IPS DF 4.7 (cell line): ENCODE results near the gene PWP1.
A peak's percentile ranks its signal among the peaks of the same experiment; 100 is the strongest.
"Not testable (repeated sequence)": the region's sequence is repeated elsewhere in the genome, so short reads cannot be mapped to it uniquely, and the experiment has no call there.

Experiments
- DNase-seq: peaks from one replicate; pipeline ENCODE4 v3.0.0-alpha.2; 2013; ENCODE audit warnings: low spot score; ENCODE audit errors: extremely low read depth

The PWP1 gene

DNA sequence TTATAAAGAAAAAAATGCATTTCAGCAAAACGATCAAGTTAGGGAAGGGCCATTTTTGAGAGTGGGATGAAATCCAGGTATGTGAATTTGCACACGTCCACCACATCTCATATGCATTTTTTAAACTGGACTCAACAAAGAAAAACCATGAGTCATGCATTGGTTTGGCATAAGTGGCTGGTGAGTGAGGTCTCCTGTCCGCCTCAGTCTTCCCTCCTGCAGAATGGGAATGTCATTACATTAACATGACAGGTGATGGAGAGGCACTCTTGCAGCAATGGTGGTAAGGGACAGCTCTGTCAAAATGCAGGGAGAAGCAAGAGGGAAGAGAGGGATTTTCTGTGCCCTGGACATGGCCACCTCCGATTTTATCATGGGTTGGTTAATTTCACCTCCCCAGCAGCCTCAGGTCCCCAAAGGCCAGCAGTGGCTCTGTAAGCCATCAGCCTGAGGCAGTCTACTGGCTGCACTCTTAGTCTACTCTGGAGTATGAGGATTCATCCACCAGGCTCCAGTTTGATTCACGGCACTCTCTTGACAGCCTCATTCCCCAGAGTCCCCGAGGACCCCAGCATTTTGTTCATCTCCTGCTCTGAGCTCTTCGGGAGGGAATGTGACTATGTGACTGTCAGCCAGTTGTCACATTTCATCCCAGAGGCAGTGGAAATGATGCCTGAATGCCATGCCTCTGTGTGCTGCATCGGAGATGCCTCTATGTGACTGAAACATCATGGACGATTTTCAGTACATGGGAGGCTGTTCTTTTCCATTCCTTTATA lies 17.1 kb upstream of the PWP1 start:
- no peak for DNase-seq

DNA sequence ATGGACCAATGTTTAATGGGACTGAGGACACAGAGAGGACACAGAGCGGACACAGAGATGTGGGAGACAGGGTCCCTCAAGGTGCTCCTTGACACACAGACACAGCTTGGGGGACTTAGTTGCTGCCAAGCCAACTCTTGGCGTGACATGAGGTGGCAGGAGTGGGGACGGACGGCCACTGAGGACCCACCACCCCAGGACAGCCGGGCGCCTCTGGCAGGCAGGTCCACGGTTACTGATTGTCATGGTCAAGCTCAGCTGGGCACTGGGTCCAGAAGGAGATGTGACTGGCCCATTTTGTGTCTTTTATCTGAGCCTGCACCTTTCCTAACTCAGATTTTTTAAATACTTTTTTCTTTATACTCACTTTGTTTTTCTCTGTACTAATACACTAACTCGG lies 15.7 kb upstream of the PWP1 start:
- DNase-seq = no peak

DNA sequence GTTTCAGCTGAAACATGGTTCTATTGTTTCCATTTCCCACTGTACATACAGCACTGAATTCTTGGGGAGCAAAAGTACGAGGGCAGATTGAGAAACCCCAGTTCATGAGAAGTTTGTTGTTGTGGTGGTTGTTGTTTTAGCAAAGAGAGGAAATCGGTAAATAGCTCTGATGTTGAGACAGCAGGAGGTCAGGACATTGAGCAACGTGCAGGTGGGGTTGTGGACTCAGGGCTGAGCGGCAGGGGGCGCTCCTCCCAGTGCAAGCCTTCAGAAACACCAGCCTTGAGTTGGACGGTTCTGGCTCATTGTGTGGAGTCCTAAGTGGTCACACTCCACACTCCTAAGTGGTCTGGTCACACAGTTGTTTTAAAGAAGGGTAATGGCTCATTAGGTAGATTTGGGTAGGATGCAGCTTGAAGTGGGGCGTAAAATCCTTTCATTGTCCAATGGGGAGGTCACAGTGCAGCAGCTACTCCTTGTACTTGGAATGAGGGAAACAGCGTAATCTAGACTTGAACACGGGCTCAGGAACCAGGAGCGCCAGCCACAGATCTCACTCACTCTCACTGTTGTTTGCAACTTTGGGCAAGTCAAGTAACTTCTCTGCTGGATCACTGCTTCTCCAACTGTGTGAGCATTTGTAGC lies 14.5 kb upstream of the PWP1 start:
- DNase-seq = peak; percentile 74

DNA sequence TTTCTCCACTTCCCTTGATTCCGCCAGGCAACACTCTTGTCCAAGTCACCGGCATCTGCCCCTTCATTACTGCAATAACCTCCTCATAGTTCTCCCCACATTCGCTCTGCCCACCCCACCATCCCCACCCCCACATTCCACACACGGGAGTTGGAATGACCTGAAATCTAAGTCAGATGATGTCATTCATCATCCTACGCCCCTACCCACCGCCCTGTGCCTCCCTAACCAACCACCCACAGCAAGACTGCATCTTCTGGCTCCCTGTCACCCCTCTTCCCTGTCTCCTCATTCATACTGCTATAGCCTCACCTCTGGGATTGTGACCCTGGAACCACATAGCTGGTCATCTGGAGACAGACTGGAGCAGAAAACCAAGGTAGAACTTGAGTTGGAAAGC lies 7.9 kb upstream of the PWP1 start:
- no peak for DNase-seq

DNA sequence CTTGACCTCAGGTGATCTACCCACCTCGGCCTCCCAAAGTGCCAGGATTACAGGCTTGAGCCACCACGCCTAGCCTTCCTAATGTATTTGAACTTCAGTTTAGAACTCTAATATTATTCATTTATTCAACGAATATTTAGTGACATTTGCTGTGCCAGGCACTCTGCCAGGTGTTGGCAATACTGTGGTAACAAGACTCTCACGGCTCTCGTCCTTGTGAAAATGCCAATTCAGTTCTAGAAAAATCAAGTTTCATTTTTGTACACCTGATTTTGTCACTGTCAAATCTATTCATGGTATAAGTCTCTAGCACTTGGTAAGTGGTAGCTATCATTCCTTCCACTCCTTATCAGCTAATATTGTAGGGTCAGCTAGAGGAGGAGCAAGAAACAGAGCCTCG lies 6.3 kb upstream of the PWP1 start:
- no peak for DNase-seq

DNA sequence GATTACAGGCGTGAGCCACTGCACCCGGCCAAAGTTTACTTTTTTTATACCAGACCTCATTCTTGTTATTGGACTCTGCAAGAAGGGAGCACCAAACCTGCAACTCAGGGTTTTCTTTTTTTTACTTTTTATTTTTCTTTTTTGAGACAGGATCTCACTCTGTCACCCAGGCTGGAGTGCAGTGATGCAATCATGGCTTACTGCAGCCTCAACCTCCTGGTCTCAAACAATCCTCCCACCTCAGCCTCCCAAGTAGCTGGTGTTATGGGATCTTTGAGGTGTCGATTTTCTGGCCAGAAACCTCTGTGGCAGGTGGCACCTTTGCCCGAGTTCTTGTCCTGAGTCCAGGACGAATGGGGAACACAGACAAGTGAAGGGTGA lies 4.2 kb upstream of the PWP1 start:
- DNase-seq = no peak

DNA sequence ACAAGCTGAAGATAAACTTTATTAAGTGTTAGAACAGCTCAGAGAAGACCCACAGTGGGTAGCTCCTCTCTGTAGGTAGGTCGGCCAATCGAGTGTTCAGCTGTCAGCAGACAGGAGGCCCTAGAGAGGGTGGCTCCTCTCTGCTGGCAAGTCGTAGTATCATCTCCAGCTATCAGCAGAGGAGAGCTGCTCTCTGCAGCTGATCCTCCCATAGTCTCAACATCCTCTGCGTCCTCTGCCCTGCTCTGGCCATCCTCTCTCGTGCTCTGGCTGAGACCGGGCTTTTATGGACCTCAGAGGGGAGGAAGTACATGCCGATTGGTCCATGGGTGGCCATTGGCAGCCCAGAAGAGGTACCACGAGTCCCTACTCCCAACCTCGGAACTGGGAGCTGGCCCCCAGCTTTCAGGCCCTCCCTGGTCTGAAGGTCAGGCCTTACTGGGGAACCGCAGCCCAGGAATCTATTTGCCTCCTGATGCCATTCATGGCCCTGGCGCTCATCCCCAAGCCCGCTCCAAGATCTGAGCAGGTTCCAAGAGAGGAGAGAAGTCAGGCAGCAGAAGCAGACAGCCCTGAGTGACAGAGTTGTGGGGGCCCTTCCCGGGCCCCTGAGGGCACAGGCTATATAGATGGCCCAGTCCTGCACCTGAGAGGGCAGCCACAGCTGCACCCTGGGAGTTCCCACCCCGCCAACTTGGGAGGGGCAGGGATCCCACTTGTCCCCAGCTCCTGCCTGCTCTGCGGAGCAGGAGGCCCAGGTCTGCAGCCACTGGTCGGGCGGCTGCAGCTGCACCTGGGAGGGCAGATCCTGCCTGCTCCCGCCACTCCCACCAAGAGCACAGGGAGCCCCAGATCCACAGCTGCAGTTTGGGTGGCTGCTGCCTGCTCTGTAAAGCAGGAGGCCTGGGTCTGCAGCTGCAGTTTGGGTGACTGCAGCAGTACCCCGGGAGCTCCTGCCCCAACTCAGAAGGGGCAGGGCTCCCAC lies 3.5 kb upstream of the PWP1 start:
- no peak for DNase-seq

DNA sequence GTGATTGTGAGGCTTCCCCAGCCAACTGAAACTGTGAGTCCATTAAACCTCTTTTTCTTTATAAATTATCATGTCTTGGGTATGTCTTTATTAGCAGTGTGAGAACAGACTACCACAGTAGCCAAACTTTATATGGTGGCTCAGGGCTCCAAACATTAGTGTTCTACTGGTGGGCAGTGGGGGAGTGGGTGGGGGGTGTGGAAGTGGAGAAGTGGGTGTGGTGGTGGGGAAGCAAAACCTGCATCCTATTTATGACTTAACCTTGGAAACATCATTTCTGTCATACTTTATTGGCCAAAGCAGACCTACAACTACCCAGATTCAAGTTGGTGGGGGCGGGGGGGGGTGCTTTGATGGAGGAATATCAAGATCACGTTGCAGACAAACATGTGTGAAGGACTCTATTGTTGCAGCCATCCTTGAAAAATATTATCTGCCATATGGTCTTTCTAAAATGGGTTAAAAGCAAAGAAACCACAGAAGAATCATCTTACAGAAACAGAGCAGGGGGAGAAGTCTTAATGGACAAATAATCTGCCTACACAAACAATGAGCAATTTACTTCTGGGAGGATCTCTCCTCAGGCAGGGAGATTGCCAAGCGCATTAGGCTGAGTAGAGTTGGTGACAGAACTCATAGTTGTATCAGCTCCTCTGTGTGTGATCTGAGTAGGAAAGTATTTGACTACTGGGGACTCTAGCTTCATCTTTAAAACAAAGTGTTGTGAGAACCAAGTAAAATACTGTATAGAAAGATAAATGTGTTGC lies 1.4 kb upstream of the PWP1 start:
- DNase-seq = no peak

DNA sequence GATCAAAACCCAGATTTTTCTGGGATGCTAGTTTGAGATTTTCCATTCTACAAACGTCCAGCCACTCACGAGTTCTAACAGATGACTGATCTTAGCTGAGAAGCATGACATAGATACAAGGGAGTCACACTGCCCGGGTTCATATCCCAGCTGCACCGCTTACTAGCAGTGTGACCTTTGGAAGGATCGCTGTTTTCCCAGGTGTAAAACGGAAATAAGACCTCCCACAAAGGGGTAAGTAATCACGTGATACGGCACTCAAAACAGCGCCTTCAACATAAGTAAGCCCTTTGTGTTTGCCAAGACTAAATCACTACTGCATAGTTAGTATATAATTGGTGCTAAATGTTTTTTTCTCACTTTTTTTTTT lies 624 bp upstream of the PWP1 start:
- DNase-seq = no peak

DNA sequence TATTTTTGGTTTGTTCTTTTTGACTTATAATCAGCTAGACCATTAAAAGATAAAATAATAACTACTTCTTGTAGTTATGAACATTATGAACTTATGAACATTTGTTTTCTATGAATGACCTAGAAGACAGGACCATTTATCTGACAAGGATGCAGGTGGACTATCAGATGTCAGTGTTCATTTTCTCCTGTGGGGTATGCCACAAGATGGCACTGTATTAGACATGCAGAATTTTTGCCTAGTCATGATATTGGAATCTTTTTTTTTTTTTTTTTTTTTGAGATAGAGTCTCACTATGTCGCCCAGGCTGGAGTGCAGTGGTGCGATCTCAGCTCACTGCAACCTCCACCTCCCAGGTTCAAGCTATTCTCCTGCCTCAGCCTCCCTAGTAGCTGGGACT lies 10.2 kb downstream of the PWP1 start:
- DNase-seq = not testable (repeated sequence)

DNA sequence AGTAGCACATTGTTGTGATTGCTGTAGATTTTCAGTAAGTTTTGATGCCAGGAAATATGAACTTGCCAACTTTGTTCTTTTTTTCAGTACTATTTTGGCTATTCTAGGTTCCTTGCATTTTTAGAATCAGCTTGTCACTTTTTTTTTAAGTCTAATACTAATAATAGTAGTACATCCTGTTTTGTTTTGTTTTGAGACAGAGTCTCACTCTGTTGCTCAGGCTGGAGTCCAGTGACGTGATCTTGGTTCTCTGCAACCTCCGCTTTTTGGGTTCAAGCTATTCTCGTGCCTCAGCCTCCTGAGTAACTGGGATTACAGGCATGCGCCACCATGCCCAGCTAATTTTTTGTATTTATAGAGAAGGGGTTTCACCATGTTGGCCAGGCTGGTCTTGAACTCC lies 16.5 kb downstream of the PWP1 start:
- no peak for DNase-seq

DNA sequence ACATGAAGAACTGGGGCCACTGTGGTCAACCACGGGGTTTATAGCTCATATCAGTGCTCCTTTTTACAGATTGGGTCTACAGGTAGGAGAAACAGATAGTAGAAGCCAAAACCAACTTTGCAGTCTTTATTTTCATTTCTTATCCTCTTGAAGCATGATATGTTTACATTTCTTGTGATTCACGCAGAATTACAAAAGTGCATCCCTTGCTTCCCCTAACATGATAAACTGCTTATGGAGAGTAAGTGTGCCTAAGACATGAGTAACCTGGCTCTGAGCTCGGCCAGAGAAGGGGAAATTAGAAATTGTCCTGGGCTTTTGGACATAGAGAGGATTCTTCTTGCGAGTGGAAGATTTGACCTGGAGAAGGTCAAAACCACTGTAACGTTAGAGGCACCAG lies 18.4 kb downstream of the PWP1 start:
- DNase-seq = no peak

DNA sequence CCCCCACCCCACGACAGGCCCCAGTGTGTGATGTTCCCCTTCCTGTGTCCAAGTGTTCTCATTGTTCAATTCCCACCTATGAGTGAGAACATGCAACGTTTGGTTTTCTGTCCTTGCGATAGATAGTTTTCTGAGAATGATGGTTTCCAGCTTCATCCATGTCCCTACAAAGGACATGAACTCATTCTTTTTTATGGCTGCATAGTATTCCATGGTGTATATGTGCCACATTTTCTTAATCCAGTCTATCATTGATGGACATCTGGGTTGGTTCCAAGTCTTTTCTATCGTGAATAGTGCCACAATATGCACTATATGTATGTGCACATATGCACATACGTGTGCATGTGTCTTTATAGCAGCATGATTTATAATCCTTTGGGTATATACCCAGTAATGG lies 19.9 kb downstream of the PWP1 start:
- DNase-seq = not testable (repeated sequence)

DNA sequence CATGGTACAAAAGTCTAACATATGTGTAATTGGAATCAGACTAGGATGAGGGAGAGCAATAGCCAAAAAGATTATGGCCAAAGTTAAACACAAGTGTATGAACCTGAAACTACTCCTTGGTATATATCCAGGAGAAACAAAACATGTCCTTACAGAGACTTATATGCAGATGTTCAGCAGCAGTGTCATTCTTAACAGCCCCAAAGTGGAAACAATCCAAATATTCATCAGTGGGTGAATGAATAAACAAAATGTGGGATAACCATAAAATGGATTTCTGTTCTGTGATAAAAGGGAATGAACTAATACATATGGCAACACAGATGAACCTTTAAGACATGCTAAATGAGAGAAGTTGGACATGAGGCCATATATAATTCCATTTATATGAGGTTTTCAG lies 30.2 kb downstream of the PWP1 start:
- no peak for DNase-seq

DNA sequence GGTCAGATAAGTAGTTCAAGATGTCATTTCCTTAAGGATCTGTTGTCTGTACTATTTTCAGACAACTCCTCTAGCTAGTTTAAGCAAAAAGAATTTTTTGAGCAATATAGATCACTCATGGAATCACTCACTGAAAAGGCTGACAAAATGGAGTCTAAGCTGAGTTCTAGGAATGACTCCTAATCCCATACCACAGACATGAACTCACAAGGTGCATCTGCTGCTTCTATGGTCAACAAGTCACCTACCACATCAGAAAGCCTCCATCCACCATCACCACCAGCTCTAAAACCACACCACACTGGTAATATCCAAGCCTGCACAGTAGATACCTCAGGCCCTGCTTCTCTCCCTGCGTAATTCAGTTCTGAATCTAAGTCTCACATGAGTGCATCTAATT lies 33.0 kb downstream of the PWP1 start:
- DNase-seq = no peak

DNA sequence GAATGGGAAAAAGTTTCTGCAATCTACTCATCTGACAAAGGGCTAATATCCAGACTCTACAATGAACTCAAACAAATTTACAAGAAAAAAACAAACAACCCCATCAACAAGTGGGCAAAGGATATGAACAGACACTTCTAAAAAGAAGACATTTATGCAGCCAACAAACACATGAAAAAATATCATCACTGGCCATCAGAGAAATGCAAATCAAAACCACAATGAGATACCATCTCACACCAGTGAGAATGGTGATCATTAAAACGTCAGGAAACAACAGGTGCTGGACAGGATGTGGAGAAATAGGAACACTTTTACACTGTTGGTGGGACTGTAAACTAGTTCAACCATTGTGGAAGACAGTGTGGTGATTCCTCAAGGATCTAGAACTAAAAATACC lies 41.7 kb downstream of the PWP1 start:
- not testable (repeated sequence) for DNase-seq

DNA sequence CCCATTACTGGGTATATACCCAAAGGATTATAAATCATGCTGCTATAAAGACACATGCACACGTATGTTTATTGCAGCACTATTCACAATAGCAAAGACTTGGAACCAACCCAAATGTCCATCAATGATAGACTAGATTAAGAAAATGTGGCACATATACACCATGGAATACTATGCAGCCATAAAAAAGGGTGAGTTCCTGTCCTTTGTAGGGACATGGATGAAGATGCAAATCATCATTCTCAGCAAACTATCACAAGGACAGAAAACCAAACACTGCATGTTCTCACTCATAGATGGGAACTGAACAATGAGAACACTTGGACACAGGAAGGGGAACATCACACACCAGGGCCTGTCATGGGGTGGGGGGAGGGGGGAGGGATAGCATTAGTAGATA lies 42.1 kb downstream of the PWP1 start:
- not testable (repeated sequence) for DNase-seq

DNA sequence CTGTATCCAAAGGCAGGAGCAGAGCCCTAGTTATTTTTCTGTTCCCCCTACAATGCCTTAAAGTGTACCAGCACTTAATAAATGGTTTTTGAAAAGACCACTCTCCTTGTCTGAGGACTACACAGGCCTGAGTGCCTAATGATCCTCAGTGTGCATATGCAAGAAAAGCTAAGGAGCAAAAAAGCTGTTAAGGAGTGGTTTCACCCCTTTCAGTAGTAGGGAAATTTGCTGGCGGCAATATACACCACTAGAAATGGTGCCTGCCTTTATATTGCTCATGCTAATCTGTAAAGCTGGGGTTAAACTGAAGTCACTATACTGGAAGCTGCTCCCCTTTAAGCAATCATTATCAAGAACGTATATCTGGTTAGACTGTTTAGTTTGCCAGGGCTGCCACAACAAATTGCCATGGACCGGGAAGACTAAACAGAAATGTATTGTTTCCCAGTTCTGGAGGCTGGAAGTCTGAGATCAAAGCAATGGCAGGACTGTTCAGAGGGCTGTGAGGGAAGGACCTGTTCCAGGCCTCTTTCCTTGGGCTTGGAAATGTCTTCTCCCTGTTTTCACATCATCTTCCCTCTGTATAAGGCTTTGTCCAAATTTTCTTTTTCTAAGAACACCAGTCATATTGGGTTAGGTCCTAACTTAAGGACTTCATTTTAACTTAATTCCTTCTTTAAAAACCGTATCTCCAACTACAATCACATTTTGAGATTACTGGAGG lies 45.2 kb downstream of the PWP1 start:
- DNase-seq = no peak

DNA sequence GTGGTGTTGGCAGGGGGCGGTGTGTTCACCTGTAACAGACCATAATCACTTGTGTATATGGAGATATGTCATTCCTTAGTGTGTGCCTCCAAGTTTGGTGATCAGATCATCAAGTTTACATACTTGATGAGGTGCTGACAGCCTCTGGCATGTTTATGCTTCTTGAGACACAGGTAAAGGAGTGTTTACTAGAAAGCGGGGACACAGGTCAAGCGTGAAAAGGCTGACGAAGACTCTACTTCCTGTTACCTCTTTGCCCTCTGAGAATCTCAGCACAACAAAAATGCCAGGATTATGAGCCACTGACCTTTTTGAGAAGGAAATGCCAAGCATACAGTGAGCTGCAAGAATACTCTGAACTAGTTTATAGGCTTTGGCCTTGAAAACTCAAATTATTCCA lies 45.8 kb downstream of the PWP1 start:
- DNase-seq = no peak

DNA sequence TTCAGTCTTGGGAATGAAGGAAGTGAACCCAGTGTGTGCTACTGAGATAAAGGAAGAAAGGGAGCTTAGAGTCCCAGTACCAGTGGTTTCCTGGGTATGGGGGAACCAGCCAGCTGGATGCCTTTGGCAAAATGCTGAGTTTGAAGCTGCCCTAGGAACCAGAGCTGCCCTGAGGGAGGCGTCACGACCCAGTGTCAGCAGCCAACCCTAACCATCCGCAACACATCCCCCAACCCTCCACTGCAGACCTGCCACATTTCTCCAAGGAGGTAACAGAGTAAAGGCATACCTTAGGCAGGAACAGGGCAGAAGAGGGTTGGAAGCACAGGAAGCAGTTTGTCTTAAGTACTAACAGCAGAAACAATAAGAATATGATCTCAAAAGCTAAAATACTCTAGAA lies 46.8 kb downstream of the PWP1 start:
- no peak for DNase-seq

DNA sequence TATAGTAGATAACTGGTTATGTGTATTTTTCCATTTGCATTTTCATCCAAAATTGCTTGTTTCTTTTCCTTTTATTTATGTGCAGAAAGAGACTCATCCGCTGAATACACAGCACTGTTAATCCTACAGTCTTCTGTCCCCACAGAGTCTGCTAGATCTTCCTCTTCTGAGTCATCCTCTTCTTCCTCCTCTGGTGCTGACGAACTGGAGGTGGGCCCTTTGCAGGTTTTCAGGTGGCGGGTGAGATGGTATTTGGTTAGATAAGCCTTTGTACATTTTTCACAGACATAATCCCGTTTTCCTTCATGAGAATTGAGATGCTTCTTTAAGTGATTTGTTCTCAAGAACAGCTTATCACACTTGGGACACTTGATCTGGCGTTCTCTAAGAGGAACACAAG lies 48.5 kb downstream of the PWP1 start:
- no peak for DNase-seq
